GM20000 (cell line): ENCODE results near the gene OTUD4.

ENCODE experiments used
- DNase-seq: peaks from one replicate; pipeline ENCODE4 v3.0.0; 2012; ENCODE audit warnings: low spot score
- TF ChIP-seq, protein P1 (sequence below): IDR thresholded peaks from 2 replicates; pipeline ENCODE4 v1.5.1; 2012; ENCODE audit warnings: mild to moderate bottlenecking, control low read depth; ENCODE audit errors: extremely low read depth, missing control alignments

The OTUD4 gene

DNA sequence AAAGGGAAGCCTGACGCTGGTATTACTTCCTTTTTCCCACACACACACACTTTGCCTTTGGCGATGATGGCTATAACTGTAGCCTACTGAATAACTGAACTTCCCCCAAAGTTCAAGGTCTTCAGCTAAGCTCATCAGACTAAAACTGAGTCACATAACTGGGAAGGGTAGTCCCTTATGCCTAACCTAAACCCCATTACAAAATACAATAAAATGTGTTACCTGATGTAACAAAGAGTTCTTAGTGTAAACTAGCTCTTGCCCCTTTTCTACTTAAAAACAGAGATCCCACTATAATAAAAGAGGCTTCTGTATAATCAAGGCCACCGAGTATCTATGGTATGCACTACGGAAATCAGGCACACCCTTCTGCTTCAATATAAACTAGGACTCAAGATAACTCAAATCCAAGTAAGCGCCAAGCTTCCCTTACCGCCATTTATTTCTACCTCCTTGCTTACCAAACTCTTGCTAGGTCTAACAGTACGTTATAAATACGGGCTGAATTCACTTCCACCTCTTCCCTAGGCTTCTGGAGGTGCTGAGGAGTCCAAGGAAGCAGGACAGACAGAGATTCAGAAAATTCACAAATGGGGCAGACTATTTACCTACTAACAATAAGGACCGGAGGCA is 2.4 kb downstream of the OTUD4 start:
- no peak for DNase-seq
- TF ChIP-seq, protein P1, sequence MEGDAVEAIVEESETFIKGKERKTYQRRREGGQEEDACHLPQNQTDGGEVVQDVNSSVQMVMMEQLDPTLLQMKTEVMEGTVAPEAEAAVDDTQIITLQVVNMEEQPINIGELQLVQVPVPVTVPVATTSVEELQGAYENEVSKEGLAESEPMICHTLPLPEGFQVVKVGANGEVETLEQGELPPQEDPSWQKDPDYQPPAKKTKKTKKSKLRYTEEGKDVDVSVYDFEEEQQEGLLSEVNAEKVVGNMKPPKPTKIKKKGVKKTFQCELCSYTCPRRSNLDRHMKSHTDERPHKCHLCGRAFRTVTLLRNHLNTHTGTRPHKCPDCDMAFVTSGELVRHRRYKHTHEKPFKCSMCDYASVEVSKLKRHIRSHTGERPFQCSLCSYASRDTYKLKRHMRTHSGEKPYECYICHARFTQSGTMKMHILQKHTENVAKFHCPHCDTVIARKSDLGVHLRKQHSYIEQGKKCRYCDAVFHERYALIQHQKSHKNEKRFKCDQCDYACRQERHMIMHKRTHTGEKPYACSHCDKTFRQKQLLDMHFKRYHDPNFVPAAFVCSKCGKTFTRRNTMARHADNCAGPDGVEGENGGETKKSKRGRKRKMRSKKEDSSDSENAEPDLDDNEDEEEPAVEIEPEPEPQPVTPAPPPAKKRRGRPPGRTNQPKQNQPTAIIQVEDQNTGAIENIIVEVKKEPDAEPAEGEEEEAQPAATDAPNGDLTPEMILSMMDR = no peak

DNA sequence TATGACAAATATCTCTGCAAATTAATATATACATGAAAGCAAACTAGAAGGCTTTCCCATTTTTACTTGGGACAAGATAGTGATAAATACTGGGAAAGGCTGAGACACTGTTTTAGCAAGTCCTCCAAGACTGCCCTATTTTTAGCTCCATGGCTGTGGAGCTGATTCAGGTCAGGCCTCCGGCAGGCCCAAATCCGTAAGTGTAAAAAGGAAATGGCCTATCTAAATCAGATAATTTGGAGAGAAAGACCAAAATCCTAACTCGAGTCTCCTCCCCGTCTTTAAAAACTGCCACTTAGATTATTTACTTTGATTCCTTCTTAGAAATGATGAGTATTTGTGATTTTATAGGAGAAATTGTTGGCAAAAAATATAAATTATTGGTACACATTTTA is 2.9 kb downstream of the OTUD4 start:
- DNase-seq = no peak
- TF ChIP-seq, protein P1 = no peak

DNA sequence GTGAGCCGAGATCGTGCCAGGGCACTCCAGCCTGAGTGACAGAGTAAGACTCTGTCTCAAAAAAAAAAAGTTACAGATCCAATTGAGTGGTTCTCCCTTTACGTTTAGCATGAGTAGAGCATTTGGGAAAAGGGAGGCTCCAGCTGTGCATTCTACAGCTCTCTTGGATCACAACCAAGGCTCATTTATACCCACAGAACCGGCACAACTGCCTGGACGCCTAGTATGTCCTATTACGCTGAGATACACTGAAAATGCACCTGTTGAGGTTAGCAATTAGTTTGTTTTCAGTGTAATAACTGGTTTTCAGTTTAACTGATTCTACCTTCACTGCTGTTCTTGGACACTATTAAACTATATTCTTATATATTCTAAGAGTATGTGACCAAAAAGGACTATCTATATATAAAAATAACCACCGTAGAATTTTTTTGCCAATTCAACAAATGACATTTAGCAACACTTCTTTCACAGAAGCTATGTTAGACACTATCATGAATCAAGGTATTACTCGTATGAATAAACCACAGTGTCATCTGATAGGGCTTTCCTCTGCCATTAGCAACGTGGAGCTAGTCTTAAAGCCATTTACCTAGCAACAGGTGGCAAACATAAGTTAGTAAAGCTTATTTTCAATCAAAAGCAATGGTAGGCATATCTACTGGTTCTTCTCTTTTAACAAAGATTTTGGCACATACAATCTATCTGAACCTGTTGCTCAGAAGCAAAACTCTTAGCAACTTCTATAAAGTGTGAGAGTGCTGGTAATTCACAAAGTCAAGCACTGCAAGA is 3.6 kb downstream of the OTUD4 start:
- TF ChIP-seq, protein P1 = no peak
- no peak for DNase-seq

- no peak for DNase-seq
- TF ChIP-seq, protein P1 = no peak
These were observed 8.5 kb downstream of the OTUD4 start for GRCh38 chr4:145171911-145172310.

GRCh38 chr4:145170223-145170622 is 10.2 kb downstream of the OTUD4 start:
- TF ChIP-seq, protein P1 = no peak

GRCh38 chr4:145168581-145169187 is 11.7 kb downstream of the OTUD4 start:
- no peak for DNase-seq
- TF ChIP-seq, protein P1 = no peak

More at GRCh38 chr4:145170223-145170622, 10.2 kb downstream of the OTUD4 start:
- DNase-seq = no peak

- TF ChIP-seq, protein P1 = no peak
- DNase-seq = no peak
These were observed 12.5 kb downstream of the OTUD4 start for GRCh38 chr4:145167887-145168286.
